HepG2 (cell line): ENCODE data around the gene GNAI2. TPM values are rescaled to one million over a fixed set of nuclear protein-coding genes. Genes with fewer than 3 reads are reported as not detected.

Experiments used
- AKAP8 ChIP-seq: sonication (generic); formaldehyde crosslinking; IDR thresholded peaks from 2 replicates; pipeline ENCODE4 v1.5.1; 2020; ENCODE audit warnings: mild to moderate bottlenecking, missing genetic modification reagents
- ATAD3A ChIP-seq: sonication (generic); formaldehyde crosslinking; IDR thresholded peaks from 2 replicates; pipeline ENCODE4 v1.4.0; 2020; ENCODE audit warnings: missing genetic modification reagents
- GFI1 ChIP-seq: sonication (generic); formaldehyde crosslinking; IDR thresholded peaks from 2 replicates; pipeline ENCODE4 v1.5.0; 2020; ENCODE audit warnings: missing genetic modification reagents, mild to moderate bottlenecking, borderline replicate concordance
- KDM4B ChIP-seq: sonication (generic); formaldehyde crosslinking; IDR thresholded peaks from 2 replicates; pipeline ENCODE4 v1.4.0; 2020; ENCODE audit warnings: missing genetic modification reagents
- MAFK ChIP-seq, 2 experiments: IDR thresholded peaks in 1 of 2; conservative IDR thresholded peaks in 1 of 2; 2 replicates each; pipeline ENCODE4 v1.6.1; 2011; ENCODE audit warnings: improper control_type of control experiment in 2 of 2, low read length in 2 of 2
- NFIC ChIP-seq: IDR thresholded peaks from 2 replicates; pipeline ENCODE4 v1.6.1; 2012; ENCODE audit warnings: mild to moderate bottlenecking, low read length, inconsistent platforms
- NR2F6 ChIP-seq, 2 experiments: IDR thresholded peaks; 2 replicates each; pipeline ENCODE4 v1.6.1; 2016; ENCODE audit warnings: antibody characterized with exemption in 1 of 2, mild to moderate bottlenecking in 1 of 2
- PCBP1 ChIP-seq: fragments of 200-400 bp; formaldehyde crosslinking; IDR thresholded peaks from 2 replicates; pipeline ENCODE4 v1.6.1; 2017; ENCODE audit warnings: mild to moderate bottlenecking, low read depth, low read length, borderline replicate concordance
- PHB2 ChIP-seq: fragments of 450-650 bp; IDR thresholded peaks from 2 replicates; pipeline ENCODE4 v1.6.1; 2018; ENCODE audit not compliant: partially characterized antibody
- PRDM15 ChIP-seq: sonication (generic); formaldehyde crosslinking; IDR thresholded peaks from 2 replicates; pipeline ENCODE4 v1.4.0; 2020; ENCODE audit warnings: missing genetic modification reagents
- SETDB1 ChIP-seq: sonication (generic); formaldehyde crosslinking; IDR thresholded peaks from 2 replicates; pipeline ENCODE4 v1.5.1; 2020; ENCODE audit warnings: missing genetic modification reagents, mild to moderate bottlenecking, borderline replicate concordance
- SOX5 ChIP-seq: IDR thresholded peaks from 2 replicates; pipeline ENCODE4 v1.6.1; 2016; ENCODE audit warnings: borderline replicate concordance
- SRSF9 ChIP-seq: fragments of 200-400 bp; formaldehyde crosslinking; IDR thresholded peaks from 2 replicates; pipeline ENCODE4 v1.6.1; 2018; ENCODE audit warnings: borderline replicate concordance, mild to moderate bottlenecking, low read depth, low read length; ENCODE audit not compliant: insufficient read depth, poor library complexity, severe bottlenecking
- SRY ChIP-seq: sonication (generic); formaldehyde crosslinking; IDR thresholded peaks from 2 replicates; pipeline ENCODE4 v1.8.0; 2022; ENCODE audit warnings: mild to moderate bottlenecking, missing genetic modification reagents
- ZBTB38 ChIP-seq: sonication (generic); formaldehyde crosslinking; IDR thresholded peaks from 2 replicates; pipeline ENCODE4 v1.5.1; 2020; ENCODE audit warnings: mild to moderate bottlenecking, missing genetic modification reagents
- ZNF34 ChIP-seq: sonication (generic); formaldehyde crosslinking; IDR thresholded peaks from 2 replicates; pipeline ENCODE4 v1.4.0; 2020; ENCODE audit warnings: mild to moderate bottlenecking, missing genetic modification reagents, borderline replicate concordance
- ZNF431 ChIP-seq: sonication (generic); formaldehyde crosslinking; IDR thresholded peaks from 2 replicates; pipeline ENCODE4 v1.9.0; 2022; ENCODE audit warnings: missing genetic modification reagents, low read depth, mild to moderate bottlenecking, borderline replicate concordance
- ZNF432 ChIP-seq: sonication (generic); formaldehyde crosslinking; IDR thresholded peaks from 2 replicates; pipeline ENCODE4 v1.5.0; 2020; ENCODE audit warnings: missing genetic modification reagents, mild to moderate bottlenecking, borderline replicate concordance
- ZNF510 ChIP-seq: sonication (generic); formaldehyde crosslinking; IDR thresholded peaks from 2 replicates; pipeline ENCODE4 v1.4.0; 2020; ENCODE audit warnings: low read depth, mild to moderate bottlenecking, missing genetic modification reagents
- ZNF619 ChIP-seq: sonication (generic); formaldehyde crosslinking; IDR thresholded peaks from 2 replicates; pipeline ENCODE4 v1.4.0; 2020; ENCODE audit warnings: mild to moderate bottlenecking, missing genetic modification reagents
- ZNF792 ChIP-seq: IDR thresholded peaks from 2 replicates; pipeline ENCODE4 v1.6.1; 2016
- polyA plus RNA-seq, 8 experiments: library from polyadenylated mRNA; depleted of rRNA in 3 of 8; stranded (reverse) in 7 of 8; unstranded in 1 of 8; fragments of >200 nt; fragmentation: Illumina TruSeq in 4 of 8; extraction: Trizol in 4 of 8; gene quantifications; 2 replicates each; pipeline versions ENCODE4 v1.2.1 to v1.2.3, GENCODE V29; 2011 to 2016; ENCODE audit warnings: low read depth in 4 of 8, missing spikeins in 1 of 8, mixed read lengths in 1 of 8; ENCODE audit not compliant: insufficient read depth in 1 of 8
- total RNA-seq, 5 experiments: library from RNA; depleted of rRNA; stranded (reverse); fragments of >200 nt; fragmentation: Illumina TruSeq; extraction: Trizol; gene quantifications; 2 replicates each; pipeline ENCODE4 v1.2.3, GENCODE V29; 2016; ENCODE audit warnings: low read depth in 1 of 5
- TF ChIP-seq, protein P1 (sequence below): sonication (generic); formaldehyde crosslinking; IDR thresholded peaks from 2 replicates; pipeline ENCODE4 v1.9.0; 2022; ENCODE audit warnings: missing genetic modification reagents, mild to moderate bottlenecking, borderline replicate concordance
- TF ChIP-seq, protein P2 (sequence below): sonication (generic); formaldehyde crosslinking; IDR thresholded peaks from 2 replicates; pipeline ENCODE4 v1.5.0; 2020; ENCODE audit warnings: mild to moderate bottlenecking, missing genetic modification reagents

GNAI2 gene
- total and polyA plus RNA-seq, 2 of the 13 experiments (the other 11 are each of a cell fraction or from before 2014, with no cell fraction given) = 51.1 to 66.2 TPM

GRCh38 chr3:50205413-50206276 is 30.4 kb upstream of the GNAI2 start (continued):
- TF ChIP-seq PRDM15 (CRISPR knock-in tag) = no peak
- TF ChIP-seq ZBTB38 (CRISPR knock-in tag) = no peak
- no peak for TF ChIP-seq MAFK (conservative IDR thresholded peaks at IDR 0.05 in 1 of 2, IDR thresholded peaks at IDR 0.05 in 1 of 2; ENCODE audit: low read length in 2 of 2)
- TF ChIP-seq SRY (CRISPR knock-in tag) = peak; percentile 16; the same call in 1 of the 2 replicates
- TF ChIP-seq AKAP8 = no peak; the same call in none of the 2 replicates
- TF ChIP-seq ATAD3A (CRISPR knock-in tag) = no peak
- no peak for TF ChIP-seq ZNF432
- TF ChIP-seq NFIC = no peak
- TF ChIP-seq KDM4B (CRISPR knock-in tag) = no peak
- no peak for TF ChIP-seq ZNF792 (CRISPR knock-in tag)
- no peak for TF ChIP-seq SOX5
- TF ChIP-seq ZNF431 (CRISPR knock-in tag) = no peak
- TF ChIP-seq, protein P1, sequence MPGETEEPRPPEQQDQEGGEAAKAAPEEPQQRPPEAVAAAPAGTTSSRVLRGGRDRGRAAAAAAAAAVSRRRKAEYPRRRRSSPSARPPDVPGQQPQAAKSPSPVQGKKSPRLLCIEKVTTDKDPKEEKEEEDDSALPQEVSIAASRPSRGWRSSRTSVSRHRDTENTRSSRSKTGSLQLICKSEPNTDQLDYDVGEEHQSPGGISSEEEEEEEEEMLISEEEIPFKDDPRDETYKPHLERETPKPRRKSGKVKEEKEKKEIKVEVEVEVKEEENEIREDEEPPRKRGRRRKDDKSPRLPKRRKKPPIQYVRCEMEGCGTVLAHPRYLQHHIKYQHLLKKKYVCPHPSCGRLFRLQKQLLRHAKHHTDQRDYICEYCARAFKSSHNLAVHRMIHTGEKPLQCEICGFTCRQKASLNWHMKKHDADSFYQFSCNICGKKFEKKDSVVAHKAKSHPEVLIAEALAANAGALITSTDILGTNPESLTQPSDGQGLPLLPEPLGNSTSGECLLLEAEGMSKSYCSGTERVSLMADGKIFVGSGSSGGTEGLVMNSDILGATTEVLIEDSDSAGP = peak; percentile 67; the same call in 1 of the 2 replicates
- no peak for TF ChIP-seq PHB2
- TF ChIP-seq, protein P2, sequence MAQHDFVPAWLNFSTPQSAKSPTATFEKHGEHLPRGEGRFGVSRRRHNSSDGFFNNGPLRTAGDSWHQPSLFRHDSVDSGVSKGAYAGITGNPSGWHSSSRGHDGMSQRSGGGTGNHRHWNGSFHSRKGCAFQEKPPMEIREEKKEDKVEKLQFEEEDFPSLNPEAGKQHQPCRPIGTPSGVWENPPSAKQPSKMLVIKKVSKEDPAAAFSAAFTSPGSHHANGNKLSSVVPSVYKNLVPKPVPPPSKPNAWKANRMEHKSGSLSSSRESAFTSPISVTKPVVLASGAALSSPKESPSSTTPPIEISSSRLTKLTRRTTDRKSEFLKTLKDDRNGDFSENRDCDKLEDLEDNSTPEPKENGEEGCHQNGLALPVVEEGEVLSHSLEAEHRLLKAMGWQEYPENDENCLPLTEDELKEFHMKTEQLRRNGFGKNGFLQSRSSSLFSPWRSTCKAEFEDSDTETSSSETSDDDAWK = no peak
- 0 out of 2 replicates have a peak, but pooled peaks have one; percentile 51 for TF ChIP-seq ZNF510 (CRISPR knock-in tag)
- 0 out of 2 replicates have a peak, but pooled peaks have one; percentile 20 for TF ChIP-seq GFI1 (CRISPR knock-in tag)
- 0 out of 2 replicates have a peak, but pooled peaks have one; percentile 40 for TF ChIP-seq ZNF619 (CRISPR knock-in tag)
- TF ChIP-seq PCBP1 = no peak
- no peak for TF ChIP-seq NR2F6 (IDR thresholded peaks at IDR 0.05)
- no peak for TF ChIP-seq NR2F6 (CRISPR knock-in tag; IDR thresholded peaks at IDR 0.05)
- no peak for TF ChIP-seq ZNF34 (CRISPR knock-in tag)
- no peak; the same call in 1 of the 2 replicates for TF ChIP-seq SETDB1 (CRISPR knock-in tag)
- TF ChIP-seq SRSF9 = no peak
